Endothelial cell of umbilical vein (primary cell): ENCODE data around the gene ESRRA.

Source experiments
- CTCF ChIP-seq, 2 donors: IDR thresholded peaks; 1 replicate in 1 of 2; 2 replicates in 1 of 2; pipeline ENCODE4 v1.5.1; 2011; ENCODE audit warnings: low read length in 2 of 2, mild to moderate bottlenecking in 2 of 2, moderate library complexity in 2 of 2, control low read depth in 1 of 2, inconsistent platforms in 1 of 2, low read depth in 1 of 2; ENCODE audit not compliant: insufficient read depth in 1 of 2; ENCODE audit errors: extremely low read depth in 1 of 2
- EZH2 ChIP-seq: IDR thresholded peaks from 2 replicates; pipeline ENCODE4 v1.6.1; 2012; ENCODE audit warnings: borderline replicate concordance, low read depth, mild to moderate bottlenecking, moderate library complexity, low read length, inconsistent platforms; ENCODE audit not compliant: severe bottlenecking
- POLR2AphosphoS5 ChIP-seq: IDR thresholded peaks from 2 replicates; pipeline ENCODE4 v1.6.1; 2012; ENCODE audit warnings: low read depth, mild to moderate bottlenecking, control low read depth, low read length, moderate library complexity; ENCODE audit not compliant: insufficient read depth

- TF ChIP-seq POLR2AphosphoS5 (no peak), CTCF (IDR thresholded peaks at IDR 0.05; ENCODE audit: extremely low read depth in 1 of 2, insufficient read depth in 1 of 2, low read depth in 1 of 2, low read length in 2 of 2) (no peak), EZH2 (no peak)
Measured at GRCh38 chr11:64304032-64304315, 1.4 kb upstream of the ESRRA start.
